ENCODE results near the gene RASSF1. TPM values are rescaled to one million over a fixed set of nuclear protein-coding genes. Genes with fewer than 3 reads are reported as not detected.

Gene RASSF1
- total and polyA plus RNA-seq, 2 of the 13 experiments (the other 11 are each of a cell fraction or from before 2014, with no cell fraction given) = 10.2 to 27.5 TPM

GRCh38 chr3:50287262-50287661 is 53.4 kb downstream of the RASSF1 start:
- TF ChIP-seq PITX1 (CRISPR knock-in tag; IDR thresholded peaks at IDR 0.05) (no peak), NR2C2 (CRISPR knock-in tag; IDR thresholded peaks at IDR 0.05; ENCODE audit: borderline replicate concordance) (no peak), DR1 (CRISPR knock-in tag; IDR thresholded peaks at IDR 0.05) (no peak), ZNF362 (CRISPR knock-in tag; IDR thresholded peaks at IDR 0.05; ENCODE audit: borderline replicate concordance) (no peak), ZNF407 (CRISPR knock-in tag; IDR thresholded peaks at IDR 0.05; ENCODE audit: not compliant biosample characterization) (no peak), TMF1 (CRISPR knock-in tag; IDR thresholded peaks at IDR 0.05; ENCODE audit: low read depth) (no peak), SALL1 (CRISPR knock-in tag; IDR thresholded peaks at IDR 0.05) (no peak)

More at GRCh38 chr3:50287262-50287661, 53.4 kb downstream of the RASSF1 start:
- FAIRE-seq (no peak), ATAC-seq (no peak), DNase-seq (ENCODE audit: low spot score) (no peak)
- Histone ChIP-seq H3K4me3 (replicated peaks in 1 of 3; ENCODE audit: insufficient read depth in 1 of 3, low read depth in 2 of 3, low read length in 3 of 3) (no peak overlapping the region), H3K27me3 (ENCODE audit: control insufficient read depth in 1 of 2, insufficient read depth in 2 of 2, low read length in 2 of 2) (no peaks in the 10 kb centered on the region), H3K4me1 (ENCODE audit: insufficient read depth, low read length) (peaks cover 20% of the 10 kb centered on the region), H4K20me1 (ENCODE audit: insufficient read depth, low read length) (no peaks in the 10 kb centered on the region), H3K9ac (ENCODE audit: insufficient read depth, low read depth, low read length) (no peak overlapping the region), H3K9me3 (ENCODE audit: low read length) (no peaks in the 10 kb centered on the region), H3K79me2 (ENCODE audit: insufficient read depth, low read length) (peaks cover 15% of the 10 kb centered on the region), H2AFZ (ENCODE audit: low read length) (no peak overlapping the region), H3K4me2 (ENCODE audit: low read depth, low read length) (no peak overlapping the region), H3K27ac (ENCODE audit: extremely low read length, insufficient read depth, low read length) (no peak overlapping the region), H3K36me3 (replicated peaks in 1 of 2; ENCODE audit: control insufficient read depth in 1 of 2, insufficient read depth in 2 of 2, low read length in 2 of 2) (peaks cover 22 to 40% of the 10 kb centered on the region in 2 experiments)
- POLR2A ChIA-PET = interaction anchor here (1.0 to 1.1 kb wide), 3 partner anchors 8 to 41 kb away, joined by 3 to 4 read pairs (median 3); no protein-coding TSS in a partner anchor
- WGBS (ENCODE audit: low lambda C conversion rate) = 100% methylated on average over 1 of the region's 1 CpG
- CTCF ChIA-PET (ENCODE audit: low intra/inter-chr PET ratio, low total read pairs) = no interaction called here
- in situ Hi-C loops (cut with HindIII; ENCODE audit: extremely low pct_ligation_motif_present, low pct_unique_long_range_greater_than_20kb) = no loop called here
- BruUV-seq (replicated peaks) = no TSS peak
- intact Hi-C loops (cut with micrococcal nuclease; ENCODE audit: unreplicated experiment) = no loop called here
